MM.1S (cell line): ENCODE data around the gene RANBP9.

Experiments
- DNase-seq: peaks from one replicate; pipeline ENCODE4 v3.0.0-alpha.2; 2015
- H2AFZ ChIP-seq: fragments of 300-600 bp; sonication (generic); 2 replicates; pipeline ENCODE4 v1.6.0; 2016; ENCODE audit warnings: antibody characterized with exemption, low read length
- H3F3A ChIP-seq: fragments of 300-600 bp; sonication (generic); 2 replicates; pipeline ENCODE4 v1.6.1; 2016; ENCODE audit warnings: mild to moderate bottlenecking, antibody characterized with exemption, low read length, moderate library complexity, mixed read lengths; ENCODE audit not compliant: insufficient read depth
- H3K27ac ChIP-seq: fragments of 300-600 bp; sonication (generic); 2 replicates; pipeline ENCODE4 v1.5.1; 2016; ENCODE audit warnings: mild to moderate bottlenecking, low read length
- H3K27me3 ChIP-seq: fragments of 300-600 bp; sonication (generic); replicated peaks from 2 replicates; pipeline ENCODE4 v1.6.0; 2016; ENCODE audit warnings: low read length; ENCODE audit not compliant: insufficient read depth
- H3K36me3 ChIP-seq: fragments of 300-600 bp; sonication (generic); replicated peaks from 2 replicates; pipeline ENCODE4 v1.6.1; 2016; ENCODE audit warnings: mild to moderate bottlenecking, low read length, mixed read lengths; ENCODE audit not compliant: insufficient read depth
- H3K4me1 ChIP-seq: fragments of 300-600 bp; sonication (generic); 2 replicates; pipeline ENCODE4 v1.6.1; 2016; ENCODE audit warnings: low read length, mixed read lengths
- H3K4me2 ChIP-seq: fragments of 300-600 bp; sonication (generic); 2 replicates; pipeline ENCODE4 v1.6.0; 2016; ENCODE audit warnings: low read depth, low read length
- H3K4me3 ChIP-seq: fragments of 300-600 bp; sonication (generic); 2 replicates; pipeline ENCODE4 v1.5.1; 2016; ENCODE audit warnings: low read length, mixed read lengths
- H3K79me2 ChIP-seq: fragments of 300-600 bp; sonication (generic); 2 replicates; pipeline ENCODE4 v1.6.1; 2016; ENCODE audit warnings: mixed run types, low read length, mixed read lengths
- H3K9ac ChIP-seq: fragments of 300-600 bp; sonication (generic); 2 replicates; pipeline ENCODE4 v1.6.1; 2016; ENCODE audit warnings: low read length, mixed read lengths
- H3K9me2 ChIP-seq: fragments of 300-600 bp; sonication (generic); replicated peaks from 2 replicates; pipeline ENCODE4 v1.6.1; 2016; ENCODE audit warnings: mild to moderate bottlenecking, low read length, mixed read lengths; ENCODE audit not compliant: insufficient read depth
- H3K9me3 ChIP-seq: fragments of 300-600 bp; sonication (generic); replicated peaks from 2 replicates; pipeline ENCODE4 v1.6.1; 2016; ENCODE audit warnings: mild to moderate bottlenecking, low read length, mixed read lengths; ENCODE audit not compliant: insufficient read depth
- H4K20me1 ChIP-seq: fragments of 300-600 bp; sonication (generic); 2 replicates; pipeline ENCODE4 v1.6.1; 2016; ENCODE audit warnings: mild to moderate bottlenecking, low read length, moderate library complexity, mixed read lengths; ENCODE audit not compliant: insufficient read depth
- CTCF ChIP-seq: fragments of 300-600 bp; sonication (generic); IDR thresholded peaks from 2 replicates; pipeline ENCODE4 v1.5.1; 2016; ENCODE audit warnings: antibody characterized with exemption, low read length, mixed read lengths
- EZH2 ChIP-seq: fragments of 300-600 bp; sonication (generic); optimal IDR thresholded peaks from 2 replicates; pipeline ENCODE3; 2017; ENCODE audit warnings: low read depth, mild to moderate bottlenecking, antibody characterized with exemption, low read length, mixed read lengths
- EZH2phosphoT487 ChIP-seq: fragments of 300-600 bp; sonication (generic); IDR thresholded peaks from 2 replicates; pipeline ENCODE4 v1.6.1; 2018; ENCODE audit warnings: antibody characterized with exemption, low read length

The RANBP9 gene

GRCh38 chr6:13735031-13735430 is 23.4 kb upstream of the RANBP9 start:
- Histone ChIP-seq H3K4me2 (no peak overlapping the region), H3K79me2 (no peaks in the 10 kb centered on the region), H3K4me3 (no peak overlapping the region), H4K20me1 (no peaks in the 10 kb centered on the region), H3K9me3 (no peaks in the 10 kb centered on the region), H3K27me3 (no peaks in the 10 kb centered on the region), H2AFZ (no peak overlapping the region), H3K27ac (no peak overlapping the region), H3K9me2 (no peaks in the 10 kb centered on the region), H3K4me1 (no peaks in the 10 kb centered on the region), H3F3A (no peaks in the 10 kb centered on the region), H3K36me3 (no peaks in the 10 kb centered on the region), H3K9ac (no peak overlapping the region)
- DNase-seq: no peak
- no peak for TF ChIP-seq CTCF
- TF ChIP-seq EZH2: no peak
- TF ChIP-seq EZH2phosphoT487: no peak

GRCh38 chr6:13733178-13733887 is 21.7 kb upstream of the RANBP9 start:
- H3K4me2 ChIP-seq: no peak overlapping the region
- no peak overlapping the region for H2AFZ ChIP-seq
- H3K9me2 ChIP-seq: no peaks in the 10 kb centered on the region
- no peak for DNase-seq
- H3K27ac ChIP-seq: no peak overlapping the region
- H3K9ac ChIP-seq: no peak overlapping the region
- H3K4me3 ChIP-seq: no peak overlapping the region
- no peaks in the 10 kb centered on the region for H4K20me1 ChIP-seq
- H3F3A ChIP-seq: no peaks in the 10 kb centered on the region
- no peaks in the 10 kb centered on the region for H3K79me2 ChIP-seq
- no peaks in the 10 kb centered on the region for H3K27me3 ChIP-seq
- no peaks in the 10 kb centered on the region for H3K36me3 ChIP-seq
- no peak for TF ChIP-seq EZH2phosphoT487
- TF ChIP-seq CTCF: no peak
- no peak for TF ChIP-seq EZH2
- H3K9me3 ChIP-seq: no peaks in the 10 kb centered on the region
- no peaks in the 10 kb centered on the region for H3K4me1 ChIP-seq

GRCh38 chr6:13730704-13731103 is 19.1 kb upstream of the RANBP9 start:
- Histone ChIP-seq H3K9me2 (no peaks in the 10 kb centered on the region), H3K9ac (no peak overlapping the region), H3K27ac (no peak overlapping the region), H3K36me3 (no peaks in the 10 kb centered on the region), H4K20me1 (no peaks in the 10 kb centered on the region), H3K27me3 (no peaks in the 10 kb centered on the region), H3K4me1 (no peaks in the 10 kb centered on the region), H3K4me2 (no peak overlapping the region), H3K9me3 (no peaks in the 10 kb centered on the region), H2AFZ (no peak overlapping the region), H3K4me3 (no peak overlapping the region), H3F3A (no peaks in the 10 kb centered on the region), H3K79me2 (no peaks in the 10 kb centered on the region)
- DNase-seq: no peak
- TF ChIP-seq CTCF (no peak), EZH2phosphoT487 (no peak), EZH2 (no peak)
